Measurements from ENCODE around the gene CFAP107. TPM values are rescaled to one million over a fixed set of nuclear protein-coding genes. Genes with fewer than 3 reads are reported as not detected.
"Not testable (repeated sequence)": the region's sequence is repeated elsewhere in the genome, so short reads cannot be mapped to it uniquely, and the experiment has no call there.

CFAP107 gene
- total and polyA plus RNA-seq, 2 of the 4 experiments (the other 2 are of a cell fraction), result not detected

DNA sequence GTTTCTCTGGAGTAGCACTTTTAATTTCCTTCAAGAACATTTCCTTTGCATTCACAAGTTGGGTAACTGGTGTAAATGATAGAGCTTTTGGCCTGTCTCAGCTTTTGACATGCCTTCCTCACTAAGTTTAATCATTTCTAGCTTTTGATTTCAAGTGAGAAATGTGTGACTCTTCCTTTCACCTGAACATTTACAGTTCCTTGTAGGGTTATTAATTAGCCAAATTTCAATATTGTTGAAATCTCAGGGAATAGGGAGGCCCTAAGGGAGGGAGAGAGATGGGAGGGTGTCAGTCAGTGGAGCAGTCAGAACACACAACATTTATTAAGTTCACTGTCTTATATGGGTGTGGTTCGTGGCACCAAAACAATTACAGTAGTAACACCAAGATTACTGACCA, 15.8 kb upstream of the CFAP107 start:
- Histone ChIP-seq H3K36me3 (ENCODE audit: control insufficient read depth, insufficient read depth, low read length) (no peaks in the 10 kb centered on the region), H3K27ac (ENCODE audit: insufficient read depth, low read length) (no peak overlapping the region), H2BK20ac (ENCODE audit: low read depth, low read length) (no peak overlapping the region), H3K9me1 (ENCODE audit: insufficient read depth, low read length) (no peaks in the 10 kb centered on the region), H2AK9ac (replicated peaks; ENCODE audit: low read depth, low read length, poor library complexity) (no peak overlapping the region), H3K9ac (ENCODE audit: low read depth, low read length) (no peak overlapping the region), H3K4ac (ENCODE audit: low read depth, low read length) (no peak overlapping the region), H4K8ac (ENCODE audit: low read depth in 2 of 2, low read length in 2 of 2) (no peak overlapping the region), H3K4me1 (ENCODE audit: control insufficient read depth, insufficient read depth, low read length) (no peaks in the 10 kb centered on the region), H3K23ac (ENCODE audit: low read depth, low read length) (no peak overlapping the region), H3K27me3 (ENCODE audit: control insufficient read depth, insufficient read depth, low read length) (no peaks in the 10 kb centered on the region), H4K5ac (ENCODE audit: low read depth, low read length) (no peak overlapping the region), H2BK15ac (ENCODE audit: low read depth, low read length) (no peak overlapping the region), H2BK5ac (ENCODE audit: low read depth, low read length, poor library complexity, severe bottlenecking) (no peak overlapping the region), H3K4me3 (ENCODE audit: insufficient read depth, low read depth, low read length) (no peak overlapping the region), H4K20me1 (ENCODE audit: insufficient read depth, low read length) (no peaks in the 10 kb centered on the region), H3K4me2 (ENCODE audit: low read depth, low read length) (no peak overlapping the region), H3K56ac (ENCODE audit: extremely low read depth, insufficient read depth, low read length) (no peak overlapping the region), H3K9me3 (ENCODE audit: control insufficient read depth, insufficient read depth, low read length) (peaks cover 14% of the 10 kb centered on the region), H4K91ac (ENCODE audit: insufficient read depth, low read depth, low read length) (no peak overlapping the region), H3K14ac (replicated peaks; ENCODE audit: low read depth, low read length) (no peak overlapping the region), H3K18ac (ENCODE audit: low read depth, low read length) (no peak overlapping the region), H2BK120ac (ENCODE audit: low read depth, low read length) (no peak overlapping the region), H3K79me1 (ENCODE audit: low read depth in 1 of 2, low read length in 2 of 2) (no peaks in the 10 kb centered on the region), H2AK5ac (ENCODE audit: low read depth, low read length) (no peak overlapping the region), H2AFZ (replicated peaks; ENCODE audit: low read length, poor library complexity) (no peak overlapping the region)
- TF ChIP-seq MAZ (IDR thresholded peaks at IDR 0.05; ENCODE audit: borderline replicate concordance, low read depth, low read length) (no peak), BHLHE40 (IDR thresholded peaks at IDR 0.05; ENCODE audit: low read depth, low read length) (no peak), USF2 (IDR thresholded peaks at IDR 0.05; ENCODE audit: low read depth, low read length) (no peak), POLR2A (IDR thresholded peaks at IDR 0.05; ENCODE audit: low read depth, low read length) (no peak), SMC3 (IDR thresholded peaks at IDR 0.05; ENCODE audit: low read depth, low read length) (no peak), MXI1 (IDR thresholded peaks at IDR 0.05; ENCODE audit: borderline replicate concordance, low read depth, low read length) (no peak), MAFK (IDR thresholded peaks at IDR 0.05; ENCODE audit: low read depth, low read length) (no peak), CEBPB (IDR thresholded peaks at IDR 0.05; ENCODE audit: low read depth, low read length) (no peak), RAD21 (IDR thresholded peaks at IDR 0.05; ENCODE audit: low read length) (no peak), FOS (IDR thresholded peaks at IDR 0.05; ENCODE audit: low read depth, low read length) (no peak)
- dilution Hi-C loops (cut with HindIII; ENCODE audit: low sequenced_read_pairs, unreplicated experiment) (no loop called here), in situ Hi-C loops (cut with MboI; ENCODE audit: low sequenced_read_pairs) (no loop called here), intact Hi-C loops (cut with micrococcal nuclease) (no loop called here)
- DNase-seq (no peak), ATAC-seq (ENCODE audit: low read depth) (no peak)
- ChIA-PET POLR2A (ENCODE audit: unreplicated experiment) (no interaction called here), CTCF (no interaction called here)
- no TSS peak for BruUV-seq (replicated peaks)
- WGBS, 2 experiments (ENCODE audit: extremely low coverage in 2 of 2, insufficient read length in 1 of 2), result no CpG with 5 or more reads among the region's 1 CpG

DNA sequence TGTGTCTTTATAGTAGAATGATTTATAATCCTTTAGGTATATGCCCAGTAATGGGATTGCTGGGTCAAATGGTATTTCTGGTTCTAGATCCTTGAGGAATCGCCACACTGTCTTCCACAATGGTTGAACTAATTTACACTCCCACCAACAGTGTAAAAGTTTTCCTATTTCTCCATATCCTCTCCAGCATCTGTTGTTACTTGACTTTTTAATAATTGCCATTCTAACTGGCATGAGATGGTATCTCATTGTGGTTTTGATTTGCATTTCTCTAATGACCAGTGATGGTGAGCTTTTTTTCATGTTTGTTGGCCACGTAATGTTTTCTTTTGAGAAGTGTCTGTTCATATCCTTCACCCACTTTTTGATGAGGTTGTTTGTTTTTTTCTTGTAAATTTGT, 14.9 kb upstream of the CFAP107 start:
- dilution Hi-C loops (cut with HindIII; ENCODE audit: low sequenced_read_pairs, unreplicated experiment); BruUV-seq (replicated peaks); intact Hi-C loops (cut with micrococcal nuclease): not testable (repeated sequence)

More for the DNA sequence above, 14.9 kb upstream of the CFAP107 start:
- H3K14ac ChIP-seq (replicated peaks; ENCODE audit: low read depth, low read length); H3K27me3 ChIP-seq (ENCODE audit: control insufficient read depth, insufficient read depth, low read length); CTCF ChIA-PET; H3K36me3 ChIP-seq (ENCODE audit: control insufficient read depth, insufficient read depth, low read length); H2BK15ac ChIP-seq (ENCODE audit: low read depth, low read length); H2AFZ ChIP-seq (replicated peaks; ENCODE audit: low read length, poor library complexity); H3K4me3 ChIP-seq (ENCODE audit: insufficient read depth, low read depth, low read length); H3K4ac ChIP-seq (ENCODE audit: low read depth, low read length); H2BK120ac ChIP-seq (ENCODE audit: low read depth, low read length); H3K9me1 ChIP-seq (ENCODE audit: insufficient read depth, low read length); H3K27ac ChIP-seq (ENCODE audit: insufficient read depth, low read length); H4K5ac ChIP-seq (ENCODE audit: low read depth, low read length); H3K79me1 ChIP-seq (ENCODE audit: low read depth in 1 of 2, low read length in 2 of 2); H3K23ac ChIP-seq (ENCODE audit: low read depth, low read length); H3K9me3 ChIP-seq (ENCODE audit: control insufficient read depth, insufficient read depth, low read length); H3K4me1 ChIP-seq (ENCODE audit: control insufficient read depth, insufficient read depth, low read length); DNase-seq; H3K9ac ChIP-seq (ENCODE audit: low read depth, low read length); H2BK20ac ChIP-seq (ENCODE audit: low read depth, low read length); H2AK9ac ChIP-seq (replicated peaks; ENCODE audit: low read depth, low read length, poor library complexity); H3K56ac ChIP-seq (ENCODE audit: extremely low read depth, insufficient read depth, low read length); H3K4me2 ChIP-seq (ENCODE audit: low read depth, low read length); ATAC-seq (ENCODE audit: low read depth); H4K20me1 ChIP-seq (ENCODE audit: insufficient read depth, low read length); H2BK5ac ChIP-seq (ENCODE audit: low read depth, low read length, poor library complexity, severe bottlenecking); POLR2A ChIA-PET (ENCODE audit: unreplicated experiment); H3K18ac ChIP-seq (ENCODE audit: low read depth, low read length); H4K91ac ChIP-seq (ENCODE audit: insufficient read depth, low read depth, low read length); H4K8ac ChIP-seq (ENCODE audit: low read depth in 2 of 2, low read length in 2 of 2); in situ Hi-C loops (cut with MboI; ENCODE audit: low sequenced_read_pairs); H2AK5ac ChIP-seq (ENCODE audit: low read depth, low read length): not testable (repeated sequence)
- WGBS, 2 experiments (ENCODE audit: extremely low coverage in 2 of 2, insufficient read length in 1 of 2), result no CpG with 5 or more reads among the region's 2 CpGs

Measured in IMR-90 (cell line).